Stimulated activated CD4-positive, alpha-beta T cell treated with anti-CD3 and anti-CD28 coated beads, Interleukin-1b, Interleukin-23, amount 100 ng/mL, for 4 hours (primary cell): ENCODE data around the gene SPESP1.
"Not testable (repeated sequence)": the region's sequence is repeated elsewhere in the genome, so short reads cannot be mapped to it uniquely, and the experiment has no call there.

Experiments
- DNase-seq, 2 donors: peaks; one replicate each; pipeline ENCODE4 v3.0.0-alpha.2; 2020; ENCODE audit warnings: low read depth in 2 of 2

Gene SPESP1

GRCh38 chr15:68963719-68964118 lies 33.4 kb downstream of the SPESP1 start:
- DNase-seq = not testable (repeated sequence)

- no peak for DNase-seq
Observed at GRCh38 chr15:68966996-68967395, 36.7 kb downstream of the SPESP1 start.

DNA sequence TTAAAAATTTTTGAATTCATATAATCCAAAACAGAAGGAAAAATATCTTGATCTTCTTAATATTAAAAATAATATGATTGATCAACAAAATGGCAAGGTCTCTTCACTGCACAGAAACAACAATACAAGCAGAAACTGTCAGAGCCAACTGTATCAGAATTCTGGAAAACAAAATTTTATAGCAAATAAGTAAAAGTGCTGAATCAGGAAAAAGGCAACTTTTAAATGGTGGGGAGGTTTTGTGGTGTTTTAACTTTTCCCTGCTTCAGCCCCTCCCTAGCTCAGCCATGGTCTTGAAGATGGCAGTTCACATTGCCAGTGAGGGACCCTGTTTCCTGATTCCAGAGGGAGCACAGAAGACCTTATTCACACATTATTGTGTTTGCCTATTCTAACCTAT lies 37.6 kb downstream of the SPESP1 start:
- no peak for DNase-seq

- DNase-seq = no peak
Observed at GRCh38 chr15:68969298-68969697, 39.0 kb downstream of the SPESP1 start.

- DNase-seq = no peak
Observed at GRCh38 chr15:68972201-68973065, 42.1 kb downstream of the SPESP1 start.

DNA sequence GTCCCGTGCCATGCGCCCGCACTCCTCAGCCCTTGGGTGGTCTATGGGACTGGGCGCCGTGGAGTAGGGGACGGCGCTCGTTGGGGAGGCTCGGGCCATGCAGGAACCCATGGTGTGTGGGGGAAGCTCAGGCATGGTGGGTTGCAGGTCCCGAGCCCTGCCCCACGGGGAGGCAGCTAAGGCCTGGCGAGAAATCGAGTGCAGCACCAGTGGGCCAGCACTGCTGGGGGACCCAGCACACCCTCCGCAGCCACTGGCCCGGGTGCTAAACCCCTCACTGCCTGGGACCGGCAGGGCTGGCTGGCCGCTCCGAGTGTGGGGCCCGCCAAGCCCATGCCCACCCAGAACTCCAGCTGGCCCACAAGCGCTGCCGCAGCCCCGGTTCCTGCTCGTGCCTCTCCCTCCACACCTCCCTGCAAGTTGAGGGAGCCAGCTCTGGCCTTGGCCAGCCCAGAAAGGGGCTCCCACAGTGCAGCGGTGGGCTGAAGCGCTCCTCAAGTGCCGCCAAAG lies 45.4 kb downstream of the SPESP1 start:
- DNase-seq = not testable (repeated sequence)

GRCh38 chr15:68977426-68977825 lies 47.1 kb downstream of the SPESP1 start:
- not testable (repeated sequence) for DNase-seq

GRCh38 chr15:68979006-68979405 lies 48.7 kb downstream of the SPESP1 start:
- DNase-seq = no peak

DNA sequence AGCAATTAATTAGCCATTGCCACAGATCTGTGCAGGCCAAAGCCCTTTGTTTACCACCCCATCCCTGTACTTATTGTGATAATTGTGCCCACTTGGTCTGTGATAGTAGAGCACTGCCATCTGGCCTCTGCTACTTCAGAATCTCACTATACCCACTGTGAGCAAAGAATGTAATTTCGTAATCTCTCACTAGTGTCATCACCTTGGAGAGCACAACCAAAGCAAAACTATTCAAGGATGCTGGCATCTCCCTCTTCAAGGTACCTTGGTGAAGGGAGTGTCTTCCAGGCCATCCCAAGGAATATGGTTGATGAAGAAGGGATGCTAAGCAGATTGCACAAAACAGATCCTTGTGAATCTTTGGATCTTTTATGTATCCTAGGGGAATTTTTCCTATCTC lies 49.5 kb downstream of the SPESP1 start:
- DNase-seq = no peak

DNA sequence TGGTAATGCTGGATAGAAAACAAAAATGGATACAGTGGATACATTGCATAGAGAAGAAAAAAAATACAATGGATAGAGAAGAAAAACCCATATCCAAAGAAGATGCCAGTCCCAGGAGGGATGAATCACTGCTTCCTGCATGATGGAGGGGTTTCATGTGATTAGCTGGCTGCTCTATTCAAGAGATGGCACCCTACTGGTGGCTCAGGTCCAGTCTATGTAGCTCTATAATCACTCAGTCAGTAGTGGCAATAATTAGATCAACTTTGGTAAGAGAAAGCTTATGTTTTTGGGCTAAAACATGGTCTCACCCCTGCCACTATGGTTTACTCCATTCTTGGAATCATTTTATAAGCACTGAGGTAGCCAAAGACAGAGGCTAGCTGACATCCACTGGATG lies 50.5 kb downstream of the SPESP1 start:
- DNase-seq = no peak

DNA sequence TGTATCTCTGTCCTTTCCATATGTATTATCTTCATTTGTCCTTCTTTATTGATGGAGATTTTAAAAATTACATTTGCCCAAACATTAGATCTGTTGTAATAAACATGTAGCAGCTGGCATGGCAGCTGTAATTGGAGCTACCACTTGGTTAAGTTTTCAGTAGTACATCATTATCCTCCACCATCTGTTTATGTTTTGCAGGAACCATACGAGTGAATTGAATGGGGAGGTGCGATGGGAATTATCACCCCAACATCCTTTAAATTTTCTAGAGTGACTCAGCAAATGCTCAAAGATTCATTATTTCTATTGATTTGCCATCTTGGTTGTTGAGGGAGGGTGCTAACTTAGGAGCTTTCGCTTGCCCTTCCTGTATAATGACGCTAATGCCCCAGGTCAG lies 51.6 kb downstream of the SPESP1 start:
- no peak for DNase-seq

GRCh38 chr15:68982976-68983563 lies 52.7 kb downstream of the SPESP1 start:
- DNase-seq = no peak

GRCh38 chr15:68983961-68984481 lies 53.7 kb downstream of the SPESP1 start:
- no peak for DNase-seq

DNA sequence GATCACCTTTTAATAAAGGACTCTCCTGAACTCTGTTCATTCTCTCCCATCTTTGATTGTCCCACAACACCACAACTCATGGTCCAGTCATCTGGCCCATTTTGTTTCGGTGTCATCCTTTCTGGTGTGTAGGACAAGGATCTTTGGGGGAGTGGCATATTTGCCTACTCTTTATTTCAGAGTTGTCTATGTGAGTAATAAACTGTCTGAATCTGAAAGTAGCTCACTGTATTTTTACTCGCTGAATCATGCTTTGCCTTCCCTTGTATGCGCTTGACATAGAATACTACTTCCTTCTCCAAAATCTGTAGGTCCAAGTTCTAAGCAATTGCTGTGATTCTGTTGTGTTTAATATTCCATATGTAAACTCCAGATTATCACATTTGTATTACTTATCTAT lies 54.3 kb downstream of the SPESP1 start:
- no peak for DNase-seq

DNA sequence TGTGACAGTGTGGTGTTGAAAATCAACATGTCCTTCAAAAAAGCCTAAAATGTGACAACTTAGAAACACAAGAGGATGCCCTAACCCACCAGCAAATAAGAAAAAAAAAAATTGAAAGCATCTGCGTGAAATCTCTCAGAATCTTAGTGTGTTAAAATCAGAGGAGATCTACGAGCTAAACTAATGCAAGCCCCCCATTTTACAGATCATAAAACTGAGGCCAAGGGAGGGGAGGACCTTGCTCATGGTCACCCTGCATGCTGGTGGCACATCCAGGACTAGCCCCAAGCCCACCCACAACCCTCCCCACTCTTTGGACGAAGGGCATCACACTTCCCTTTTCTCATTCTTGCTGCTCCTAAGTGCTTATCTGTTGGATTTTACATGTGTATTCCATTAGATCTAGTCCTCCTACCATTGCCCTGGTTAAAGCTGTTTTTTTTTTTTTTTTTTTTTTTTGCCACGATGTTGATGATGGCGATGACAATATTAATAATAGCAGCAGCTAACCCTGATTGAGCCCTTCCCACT lies 55.1 kb downstream of the SPESP1 start:
- DNase-seq = no peak

DNA sequence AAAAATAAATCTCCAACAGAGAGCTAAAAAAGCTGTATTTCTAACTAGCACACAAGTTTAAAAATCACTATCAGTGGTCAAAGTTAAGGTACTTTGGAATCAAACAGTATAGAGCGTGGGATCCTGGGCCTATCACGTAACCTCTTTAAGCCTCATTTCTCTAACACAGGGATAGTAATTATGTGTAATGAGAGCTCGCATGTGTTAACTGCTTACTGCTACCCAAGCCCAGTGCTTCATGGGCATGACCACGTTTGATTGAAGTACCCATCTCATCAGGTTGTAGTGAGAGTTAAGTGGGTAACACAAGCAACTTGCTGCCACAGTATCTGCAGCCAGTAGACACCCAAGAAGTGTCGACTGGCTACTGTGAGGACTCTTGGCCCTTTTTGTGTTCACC lies 56.0 kb downstream of the SPESP1 start:
- DNase-seq = no peak

DNA sequence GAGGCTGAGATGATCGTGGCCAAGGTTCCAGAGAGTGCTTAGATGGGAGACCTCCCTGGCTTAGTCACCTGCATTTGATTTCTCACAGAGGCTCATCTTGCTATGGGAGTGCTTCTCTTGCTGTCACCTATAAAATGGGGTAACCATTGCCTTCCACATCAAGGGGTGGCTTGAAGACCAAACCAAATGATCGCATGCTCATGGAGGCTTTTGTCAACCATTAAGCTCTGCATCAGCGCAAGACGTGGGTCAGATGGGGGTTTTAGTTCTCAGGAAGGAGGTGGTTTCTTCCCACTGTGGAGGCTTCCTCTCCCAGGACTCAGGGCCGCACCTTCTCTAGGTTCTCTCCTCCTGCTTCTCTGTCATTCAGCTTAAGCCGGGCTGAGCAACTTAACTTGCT lies 56.8 kb downstream of the SPESP1 start:
- DNase-seq = no peak

DNA sequence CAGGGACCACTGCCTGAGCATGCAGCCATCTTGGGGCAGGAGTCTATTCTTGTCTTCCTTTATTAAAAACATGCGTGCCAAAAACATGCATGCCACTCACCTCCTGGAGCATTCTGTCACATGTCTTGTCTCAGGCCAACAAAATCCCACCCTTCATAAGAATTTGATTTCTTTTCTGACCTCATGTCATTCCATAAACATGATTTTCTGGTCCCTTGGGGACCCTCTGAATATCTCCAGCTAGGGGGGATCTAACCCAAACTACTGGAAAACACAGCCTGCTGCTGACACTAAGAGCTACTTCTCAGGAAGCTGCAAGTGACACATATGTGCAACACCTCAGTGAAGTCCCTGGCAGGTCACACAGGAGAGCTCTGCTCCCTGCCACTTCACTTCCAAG lies 57.4 kb downstream of the SPESP1 start:
- no peak for DNase-seq

DNA sequence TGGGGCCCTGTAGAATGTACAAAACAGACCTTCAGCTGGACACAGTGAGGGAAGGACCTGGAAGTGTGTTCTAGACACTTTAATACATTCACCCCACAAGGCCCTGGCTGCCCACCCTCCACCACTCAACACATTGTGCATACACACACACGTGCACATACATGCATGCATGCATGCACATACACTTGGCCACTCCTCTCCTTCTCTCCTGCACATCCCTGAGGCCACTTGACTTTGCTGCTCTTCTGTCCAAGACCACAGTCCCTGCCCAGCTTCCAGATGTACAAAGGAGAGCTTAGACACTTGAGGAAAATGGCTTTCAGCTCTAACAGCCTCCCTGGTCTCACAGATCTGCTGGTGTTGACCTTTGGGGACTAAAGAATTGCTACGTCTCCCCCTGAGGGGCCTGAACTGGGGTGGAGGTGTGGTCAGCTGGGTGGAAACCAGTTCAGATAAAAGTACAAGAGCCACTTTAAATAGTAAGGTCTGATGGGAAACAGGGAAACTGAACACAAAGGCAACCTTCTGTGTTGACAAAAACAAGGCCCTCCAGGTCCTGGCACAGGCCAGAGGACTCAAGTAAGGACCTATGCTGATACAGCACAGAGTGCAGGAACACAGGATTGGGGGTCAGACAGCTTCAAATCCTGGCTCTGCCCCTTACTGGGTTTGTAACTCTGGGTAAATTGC lies 59.4 kb downstream of the SPESP1 start:
- DNase-seq = no peak

DNA sequence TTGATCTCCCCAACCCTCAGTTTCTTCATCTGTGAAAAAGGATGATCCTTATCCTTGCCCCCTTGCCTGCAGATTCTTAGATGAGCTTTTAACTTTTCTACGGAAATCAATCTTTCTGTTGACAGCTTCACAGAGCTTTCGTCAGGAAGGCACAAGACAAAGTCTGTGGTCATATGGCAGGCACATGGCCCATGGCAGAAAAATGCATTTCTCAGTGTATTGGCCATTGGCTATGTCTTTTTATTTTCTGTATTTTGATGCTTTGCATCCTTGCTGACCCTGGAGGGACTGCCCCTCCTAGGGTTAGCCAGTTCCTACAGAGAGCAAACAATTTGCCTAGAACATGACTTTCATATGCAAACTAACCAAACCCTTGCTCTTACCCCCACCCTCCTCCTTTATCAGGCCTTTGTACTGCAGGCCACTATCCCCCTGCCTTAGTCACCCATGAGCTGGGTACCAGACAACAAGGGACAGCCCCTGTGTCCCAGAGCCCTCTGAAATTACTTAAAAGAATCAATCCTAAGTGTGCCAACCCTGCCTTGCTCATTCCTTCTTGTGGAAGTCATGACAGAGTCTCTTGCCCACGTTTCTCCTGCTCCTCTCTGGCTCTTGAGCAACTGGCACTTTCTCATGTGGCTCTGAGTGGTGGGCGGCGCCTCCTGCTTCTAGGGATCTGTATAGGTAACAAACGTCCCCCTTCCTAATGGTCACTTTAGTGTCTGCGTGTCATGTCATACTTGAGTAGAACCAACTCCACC lies 60.1 kb downstream of the SPESP1 start:
- DNase-seq = no peak

- no peak for DNase-seq
Observed at GRCh38 chr15:68990992-68991500, 60.7 kb downstream of the SPESP1 start.
